ENCODE results near the gene SLC38A4.

The SLC38A4 gene

GRCh38 chr12:46839964-46840363, 14.2 kb upstream of the SLC38A4 start:
- Histone ChIP-seq H3K36me3 (ENCODE audit: low read length) (no peaks in the 10 kb centered on the region), H3K27ac (ENCODE audit: low read depth, low read length) (no peak overlapping the region), H3K27me3 (ENCODE audit: low read length) (no peaks in the 10 kb centered on the region), H3K4me2 (ENCODE audit: low read depth, low read length, poor library complexity, severe bottlenecking) (no peak overlapping the region), H4K20me1 (ENCODE audit: low read depth, low read length) (no peaks in the 10 kb centered on the region), H3F3A (ENCODE audit: insufficient read depth) (no peaks in the 10 kb centered on the region), H3K79me2 (ENCODE audit: insufficient read depth, low read length) (no peaks in the 10 kb centered on the region), H3K9me3 (ENCODE audit: insufficient read depth, low read length) (no peaks in the 10 kb centered on the region), H3K4me3 (ENCODE audit: insufficient read depth, low read length, poor library complexity, severe bottlenecking) (no peak overlapping the region), H2AFZ (ENCODE audit: low read depth, low read length, severe bottlenecking) (no peak overlapping the region), H3K9ac (ENCODE audit: low read length) (no peak overlapping the region), H3K9me2 (replicated peaks; ENCODE audit: insufficient read depth, low read length) (no peaks in the 10 kb centered on the region)
- no peak for TF ChIP-seq EZH2phosphoT487 (conservative IDR thresholded peaks at IDR 0.05; ENCODE audit: low read length)
- no peak for TF ChIP-seq CTCF (IDR thresholded peaks at IDR 0.05; ENCODE audit: insufficient read depth, low read length, poor library complexity, severe bottlenecking)

GRCh38 chr12:46839232-46839631, 13.4 kb upstream of the SLC38A4 start:
- H3K9ac ChIP-seq (ENCODE audit: low read length), result no peak overlapping the region
- no peaks in the 10 kb centered on the region for H3K36me3 ChIP-seq (ENCODE audit: low read length)
- TF ChIP-seq CTCF (IDR thresholded peaks at IDR 0.05; ENCODE audit: insufficient read depth, low read length, poor library complexity, severe bottlenecking) (no peak), EZH2phosphoT487 (conservative IDR thresholded peaks at IDR 0.05; ENCODE audit: low read length) (no peak)
- H3K27ac ChIP-seq (ENCODE audit: low read depth, low read length), result no peak overlapping the region
- H3K9me2 ChIP-seq (replicated peaks; ENCODE audit: insufficient read depth, low read length), result no peaks in the 10 kb centered on the region
- no peaks in the 10 kb centered on the region for H3K9me3 ChIP-seq (ENCODE audit: insufficient read depth, low read length)
- H3K27me3 ChIP-seq (ENCODE audit: low read length), result no peaks in the 10 kb centered on the region
- H2AFZ ChIP-seq (ENCODE audit: low read depth, low read length, severe bottlenecking), result no peak overlapping the region
- H4K20me1 ChIP-seq (ENCODE audit: low read depth, low read length), result no peaks in the 10 kb centered on the region
- no peaks in the 10 kb centered on the region for H3F3A ChIP-seq (ENCODE audit: insufficient read depth)
- no peak overlapping the region for H3K4me3 ChIP-seq (ENCODE audit: insufficient read depth, low read length, poor library complexity, severe bottlenecking)
- no peaks in the 10 kb centered on the region for H3K79me2 ChIP-seq (ENCODE audit: insufficient read depth, low read length)
- no peak overlapping the region for H3K4me2 ChIP-seq (ENCODE audit: low read depth, low read length, poor library complexity, severe bottlenecking)

DNA sequence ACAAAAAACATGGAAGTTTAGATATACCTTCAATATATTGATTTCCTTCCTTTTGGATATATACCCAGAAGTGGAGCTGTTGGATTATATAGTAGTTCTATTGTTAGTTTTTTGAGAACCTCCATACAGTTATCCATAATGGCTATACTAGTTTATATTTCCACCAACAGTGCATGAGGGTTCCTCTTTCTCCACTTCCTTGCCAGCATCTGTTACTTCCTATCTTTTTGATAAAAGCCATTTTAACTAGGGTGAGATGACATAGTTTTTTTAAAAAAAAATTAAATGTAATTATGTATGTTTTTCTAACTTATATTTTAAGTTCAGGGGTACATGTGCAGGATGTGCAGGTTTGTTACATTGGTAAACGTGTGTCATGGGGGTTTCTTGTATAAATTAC, 10.0 kb upstream of the SLC38A4 start:
- Histone ChIP-seq H3K27ac (ENCODE audit: low read depth, low read length) (no peak overlapping the region), H3K9me3 (ENCODE audit: insufficient read depth, low read length) (no peaks in the 10 kb centered on the region), H3K27me3 (ENCODE audit: low read length) (no peaks in the 10 kb centered on the region), H3K79me2 (ENCODE audit: insufficient read depth, low read length) (no peaks in the 10 kb centered on the region), H3K4me3 (ENCODE audit: insufficient read depth, low read length, poor library complexity, severe bottlenecking) (no peak overlapping the region), H3K9ac (ENCODE audit: low read length) (no peak overlapping the region), H3K4me2 (ENCODE audit: low read depth, low read length, poor library complexity, severe bottlenecking) (no peak overlapping the region), H3K36me3 (ENCODE audit: low read length) (no peaks in the 10 kb centered on the region), H3F3A (ENCODE audit: insufficient read depth) (no peaks in the 10 kb centered on the region), H2AFZ (ENCODE audit: low read depth, low read length, severe bottlenecking) (no peak overlapping the region), H3K9me2 (replicated peaks; ENCODE audit: insufficient read depth, low read length) (no peaks in the 10 kb centered on the region), H4K20me1 (ENCODE audit: low read depth, low read length) (no peaks in the 10 kb centered on the region)
- no peak for TF ChIP-seq EZH2phosphoT487 (conservative IDR thresholded peaks at IDR 0.05; ENCODE audit: low read length)
- TF ChIP-seq CTCF (IDR thresholded peaks at IDR 0.05; ENCODE audit: insufficient read depth, low read length, poor library complexity, severe bottlenecking), result no peak
